GM19463 (cell line): ENCODE data around the gene MLXIP.

ENCODE experiments used
- ATAC-seq: cut with Tn5 transposase; IDR thresholded peaks from one replicate; pipeline ENCODE4 v1.9.1; 2021; ENCODE audit warnings: mild to moderate bottlenecking, moderate library complexity; ENCODE audit not compliant: unreplicated experiment

Gene MLXIP

DNA sequence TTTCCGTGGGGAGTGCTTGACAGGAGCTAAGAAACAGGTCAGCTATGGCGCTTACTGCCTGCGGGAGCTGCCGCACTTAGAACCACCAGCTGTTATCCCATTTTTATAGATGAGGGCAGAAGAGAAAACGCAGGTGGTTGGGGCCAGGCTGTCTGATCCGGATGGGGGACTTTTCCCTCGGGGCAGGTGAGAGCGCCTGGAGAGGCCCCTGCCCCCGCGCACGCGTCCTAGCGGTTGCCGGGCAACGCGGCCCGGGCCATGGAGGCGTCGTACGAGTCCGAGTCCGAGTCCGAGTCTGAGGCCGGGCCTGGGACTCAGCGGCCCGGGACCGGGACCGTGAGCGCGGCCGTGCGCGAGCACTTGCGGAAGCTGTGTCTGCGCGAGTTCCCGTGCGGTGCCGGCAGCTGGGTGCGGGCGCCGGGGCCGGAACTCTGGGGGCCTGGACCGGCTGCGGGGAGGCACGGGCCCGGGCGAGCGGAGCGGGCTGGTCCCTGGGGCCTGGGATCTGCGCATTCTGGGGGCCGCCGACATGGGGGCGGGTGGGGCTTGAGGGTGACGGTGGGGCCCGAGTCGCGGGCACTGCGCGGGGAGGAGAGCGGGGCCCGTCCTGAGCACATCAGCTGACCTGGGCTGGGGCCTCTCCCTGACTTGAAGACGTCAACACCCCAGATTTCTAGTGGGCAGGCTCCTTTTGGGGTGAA lies 104.5 kb downstream of the MLXIP start, which contains the start of gene LRRC43:
TSS of gene LRRC43 (plus strand) at position 237 of the 701 bp plus-strand sequence. CDS start at position 259, 22 bp downstream.
- ATAC-seq: no peak

DNA sequence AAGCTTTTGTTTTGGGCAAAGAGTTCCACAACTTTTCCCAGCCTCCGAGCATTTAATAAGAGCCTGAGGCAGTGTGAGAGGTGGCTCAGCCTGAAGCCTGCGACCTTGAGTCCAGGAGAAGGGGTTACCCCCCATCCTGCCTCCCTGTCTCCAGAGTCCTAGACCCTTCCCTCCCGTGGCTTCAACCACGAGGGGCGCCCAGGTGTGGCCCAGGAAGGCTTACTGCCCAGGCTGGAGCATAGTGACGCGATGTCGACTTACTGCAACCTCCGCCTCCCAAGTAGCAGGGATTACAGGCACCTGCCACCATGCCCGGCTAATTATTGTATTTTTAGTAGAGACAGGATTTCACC lies 105.0 kb downstream of the MLXIP start:
- ATAC-seq: no peak

DNA sequence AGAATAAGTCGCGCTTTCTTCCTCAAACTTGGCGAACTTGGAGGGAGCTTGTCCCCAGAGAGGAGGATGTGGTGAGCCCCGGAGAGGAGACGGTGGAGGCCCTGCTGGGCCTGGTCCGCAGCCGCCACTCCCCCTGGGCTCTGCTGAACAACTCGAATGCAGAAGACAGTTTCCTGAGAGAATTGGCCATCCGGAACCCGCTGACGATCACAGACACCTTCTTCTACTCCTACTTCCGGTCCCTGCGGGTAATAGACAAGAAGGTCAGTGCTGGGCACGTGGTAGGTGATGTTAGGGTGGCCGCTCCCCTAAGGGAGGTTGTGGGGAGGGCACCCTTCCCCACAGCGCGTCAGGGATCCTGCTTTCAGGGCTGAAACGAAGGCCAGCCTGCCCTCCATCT lies 106.0 kb downstream of the MLXIP start:
- ATAC-seq: no peak

DNA sequence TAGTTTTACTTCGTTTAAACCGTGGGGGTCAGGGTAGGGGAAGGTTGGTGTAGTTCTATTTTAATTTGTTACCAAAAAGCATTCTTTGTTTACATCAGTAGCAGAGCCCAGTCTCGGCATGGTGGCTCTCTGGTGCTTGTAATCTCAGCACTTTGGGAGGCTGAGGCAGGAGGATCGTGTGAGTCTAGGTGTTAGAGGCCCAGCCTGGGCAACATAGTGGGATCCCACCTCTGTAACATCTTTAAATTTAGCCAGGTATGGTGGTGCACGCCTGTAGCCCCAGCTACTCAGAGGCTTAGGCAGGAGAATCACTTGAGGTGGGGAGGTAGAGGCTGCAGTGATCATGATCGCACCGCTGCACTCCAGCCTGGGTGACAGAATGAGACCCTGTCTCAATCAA lies 106.5 kb downstream of the MLXIP start:
- ATAC-seq: no peak

DNA sequence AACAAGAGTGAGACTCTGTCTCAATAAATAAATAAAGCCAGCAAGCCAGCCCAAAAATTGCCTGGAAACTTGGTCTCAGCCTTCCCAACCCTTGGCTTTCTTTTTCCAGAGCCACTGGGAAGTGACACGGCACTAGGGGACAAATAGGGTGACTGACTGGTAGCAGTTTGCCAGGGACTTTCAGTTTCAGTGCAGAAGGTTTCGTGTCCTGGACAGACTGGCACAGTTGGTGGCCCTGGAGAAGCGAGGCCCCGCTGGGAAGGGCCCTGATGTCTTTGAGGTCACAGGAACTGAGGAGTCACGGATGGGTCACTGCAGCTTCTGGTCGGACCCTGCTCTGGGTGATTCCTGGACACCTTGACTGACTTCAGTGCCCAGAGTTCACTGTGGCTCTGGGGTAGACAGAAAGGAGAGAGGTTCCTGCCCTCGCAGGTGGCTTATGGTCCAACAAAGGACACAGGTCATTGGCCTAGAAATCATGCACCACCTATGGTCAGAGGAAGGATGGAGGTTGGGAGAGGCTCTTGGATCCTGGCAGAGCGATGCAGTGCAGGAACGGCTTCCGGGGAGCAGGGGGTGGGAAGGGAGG lies 107.0 kb downstream of the MLXIP start:
- ATAC-seq: no peak

DNA sequence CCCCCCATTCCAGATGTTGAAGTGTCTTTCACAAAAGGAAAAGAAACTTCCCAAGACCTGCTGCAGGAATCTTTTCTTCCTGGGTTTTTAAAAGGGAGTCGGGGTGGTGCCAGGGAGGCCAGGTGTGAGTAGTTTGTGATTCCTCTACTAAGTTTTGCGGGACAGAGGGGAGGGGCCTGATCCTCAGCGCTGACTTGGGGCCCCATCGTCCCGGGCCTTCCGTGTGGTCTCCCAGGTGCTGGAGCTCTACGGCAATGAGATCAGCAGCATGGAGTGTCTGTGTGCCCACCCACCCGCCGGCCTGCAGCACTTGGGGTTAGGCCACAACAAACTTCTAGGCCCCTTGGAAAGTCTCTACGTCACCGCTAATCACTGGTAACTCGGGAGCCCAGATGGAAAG lies 108.9 kb downstream of the MLXIP start:
- no peak for ATAC-seq

DNA sequence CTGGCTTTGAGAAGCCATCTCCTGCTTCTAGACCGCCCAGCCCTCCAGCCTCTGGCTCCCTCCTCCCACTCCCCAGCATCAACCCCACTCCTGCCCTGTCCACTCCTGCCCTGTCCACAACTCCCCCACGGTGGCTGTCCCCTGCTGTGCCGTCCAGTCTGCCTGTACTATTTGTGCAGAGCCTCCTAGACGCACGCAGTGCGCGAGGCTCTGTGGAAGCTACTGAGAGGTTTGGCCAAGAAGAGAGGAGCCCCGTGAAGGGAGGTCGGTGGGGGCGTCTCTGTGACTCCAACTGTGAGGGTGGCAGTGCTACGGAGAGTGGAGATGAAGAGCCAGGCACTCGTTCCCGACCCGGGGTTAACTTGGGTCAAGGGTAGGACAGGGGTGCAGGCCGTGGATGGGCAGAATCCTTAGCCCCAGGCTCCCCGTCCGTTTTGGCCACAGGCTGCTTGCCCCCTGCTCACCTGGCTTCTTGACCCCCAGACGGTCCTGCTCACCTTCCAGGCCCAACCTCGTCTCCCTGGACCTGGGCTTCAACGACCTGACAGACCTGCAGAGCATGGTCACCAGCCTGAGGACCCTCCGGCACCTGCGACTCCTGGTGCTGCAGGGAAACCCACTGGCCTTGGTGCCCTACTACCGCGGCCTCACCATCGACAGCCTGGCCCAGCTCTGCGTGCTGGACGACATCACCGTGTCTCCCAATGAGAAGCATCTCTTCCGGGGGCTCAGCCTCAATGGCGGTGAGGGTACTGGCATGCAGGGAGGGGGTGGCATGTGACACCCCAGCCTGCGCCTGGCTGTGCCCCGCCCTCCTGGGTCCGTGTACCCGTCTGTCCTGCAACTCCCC lies 111.3 kb downstream of the MLXIP start:
- no peak for ATAC-seq

DNA sequence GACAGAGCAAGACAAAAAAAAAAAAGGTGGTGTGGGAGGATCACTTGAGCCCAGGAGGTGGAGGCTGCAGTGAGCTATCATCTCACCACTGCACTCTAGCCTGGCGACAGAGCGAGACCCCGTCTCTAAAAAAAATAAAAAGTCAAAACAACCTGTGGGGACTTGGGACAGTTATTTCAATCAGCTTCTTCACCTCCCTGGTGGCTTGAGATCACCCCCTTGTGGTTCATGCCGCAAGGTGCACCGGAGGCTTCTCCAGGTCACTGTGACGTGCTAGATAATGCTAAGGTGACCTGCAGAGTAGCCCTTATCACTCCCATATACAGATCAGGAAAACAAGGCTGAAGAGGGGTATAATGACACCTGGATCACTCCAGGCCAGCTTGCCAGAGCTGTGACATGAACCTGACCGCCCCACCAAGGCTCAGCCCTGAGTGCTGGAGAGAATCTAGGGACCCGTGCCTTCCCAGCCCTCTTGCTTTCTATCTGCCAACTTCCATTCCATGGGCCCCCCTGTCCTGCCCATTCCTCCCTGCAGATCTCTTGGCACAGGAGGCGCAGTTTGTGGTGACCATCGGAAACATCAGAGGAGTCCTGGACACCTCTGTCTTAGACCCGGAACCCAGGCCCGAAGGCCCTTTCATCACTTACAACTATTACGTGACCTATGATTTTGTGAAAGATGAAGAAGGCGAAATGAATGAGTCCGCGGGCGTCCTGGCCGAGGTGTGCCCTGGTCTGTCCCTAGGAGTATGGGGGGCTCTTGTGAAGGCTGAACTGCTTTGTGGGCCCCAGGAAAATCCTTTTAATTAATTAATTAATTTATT lies 112.5 kb downstream of the MLXIP start:
- ATAC-seq: no peak

DNA sequence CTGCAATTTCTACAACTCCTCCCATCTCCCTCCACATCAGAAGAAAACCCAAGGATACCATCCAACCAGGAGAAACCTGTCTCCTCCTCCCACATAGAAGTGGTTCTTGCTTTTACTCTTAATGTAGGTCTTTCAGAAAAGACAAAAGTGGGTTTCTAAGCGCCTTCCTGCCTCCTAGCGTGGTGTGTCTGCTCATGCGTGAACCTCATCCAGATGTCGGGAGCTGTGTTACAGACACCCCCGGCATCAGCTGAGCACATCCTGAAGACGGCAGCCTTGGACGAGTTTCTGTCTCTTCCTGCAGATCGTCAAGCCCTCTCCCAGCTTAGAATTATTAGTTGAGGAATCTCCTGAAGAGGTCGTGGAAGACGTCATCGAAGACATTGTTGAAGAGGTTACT lies 113.9 kb downstream of the MLXIP start:
- no peak for ATAC-seq

DNA sequence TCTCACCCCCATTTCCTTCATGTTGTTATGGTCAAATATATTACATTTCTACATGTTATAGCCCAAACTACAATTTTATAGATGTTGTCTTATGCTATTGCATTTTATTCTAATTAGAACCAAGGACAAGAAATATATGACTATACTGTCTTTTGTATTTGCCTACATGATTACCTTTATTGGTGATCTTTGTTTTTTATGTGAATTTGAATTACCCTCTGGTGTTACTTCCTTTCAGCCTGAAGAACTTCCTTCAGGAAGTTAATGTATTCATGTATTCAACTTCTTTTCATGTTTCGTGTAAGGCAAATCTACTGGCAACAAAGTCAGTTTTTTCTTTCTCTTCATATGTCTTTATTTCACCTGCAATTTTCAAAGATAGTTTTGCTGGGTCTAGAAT lies 116.2 kb downstream of the MLXIP start:
- no peak for ATAC-seq

DNA sequence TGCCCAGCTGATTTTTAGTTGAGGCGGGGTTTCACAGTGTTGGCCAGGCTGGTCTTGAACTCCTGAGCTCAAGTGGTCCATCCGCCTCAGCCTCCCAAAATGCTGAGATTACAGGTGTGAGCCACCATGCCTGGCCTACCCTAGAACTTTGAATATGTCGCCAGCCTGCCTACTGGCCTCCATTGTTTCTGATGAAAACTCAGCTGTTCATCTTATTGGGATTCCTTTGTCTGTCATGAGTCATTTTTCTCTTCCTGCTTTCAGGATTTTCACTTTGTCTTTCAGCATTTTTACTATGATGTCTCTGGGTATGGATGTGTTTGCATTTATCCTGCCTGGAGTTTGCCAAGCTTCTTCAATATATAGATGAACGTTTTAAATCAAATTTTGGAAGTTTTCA lies 116.8 kb downstream of the MLXIP start:
- no peak for ATAC-seq
